ENCODE results near the gene TLR7.

TLR7 gene

DNA sequence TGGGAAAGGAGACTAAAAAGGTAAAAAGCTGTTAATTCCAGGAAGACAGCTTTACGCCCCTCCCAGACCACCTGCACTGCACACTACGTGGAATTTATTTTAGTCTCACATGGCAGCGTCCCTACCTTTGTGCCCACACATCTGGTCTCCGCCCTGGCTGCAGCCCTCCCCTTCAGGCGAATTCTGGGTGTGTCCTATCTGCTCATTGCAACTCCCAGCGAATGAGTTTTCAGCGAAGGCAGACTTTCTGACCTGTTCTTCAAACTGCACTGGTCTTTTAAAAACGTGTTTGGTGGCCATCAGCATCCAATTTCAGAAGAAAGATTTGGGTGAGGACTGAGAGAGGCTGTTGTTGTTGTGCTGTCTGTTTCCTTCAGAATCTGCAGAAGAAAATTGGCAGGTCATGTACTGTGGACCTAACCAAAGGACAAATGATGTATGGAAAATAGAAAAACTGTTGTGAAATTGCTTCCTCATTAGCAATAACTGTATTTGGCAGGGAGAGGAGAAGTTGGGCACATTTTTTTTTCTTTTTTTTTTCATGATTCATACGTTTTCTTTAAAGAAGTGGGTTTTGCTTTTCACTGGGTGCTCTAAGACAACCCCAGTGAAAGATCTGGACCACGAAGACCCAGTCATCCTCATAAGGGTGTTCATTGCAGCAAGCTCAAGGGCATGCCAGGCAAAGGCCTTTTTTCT, 43.7 kb downstream of the TLR7 start:
- no peaks in the 10 kb centered on the region for H3K9me3 ChIP-seq (ENCODE audit: control insufficient read depth in 1 of 2, low read length in 2 of 2)
- H3K36me3 ChIP-seq (ENCODE audit: control insufficient read depth in 1 of 2, insufficient read depth in 2 of 2, low read length in 2 of 2) = no peaks in the 10 kb centered on the region
- H3K27me3 ChIP-seq (ENCODE audit: low read depth, low read length) = no peaks in the 10 kb centered on the region
- no peak overlapping the region for H3K4me3 ChIP-seq (ENCODE audit: low read depth in 1 of 2, low read length in 2 of 2)
- H3K27ac ChIP-seq (ENCODE audit: low read length) = no peak overlapping the region
- no peaks in the 10 kb centered on the region for H3K4me1 ChIP-seq (ENCODE audit: control insufficient read depth in 1 of 2, insufficient read depth in 2 of 2, low read length in 2 of 2)

DNA sequence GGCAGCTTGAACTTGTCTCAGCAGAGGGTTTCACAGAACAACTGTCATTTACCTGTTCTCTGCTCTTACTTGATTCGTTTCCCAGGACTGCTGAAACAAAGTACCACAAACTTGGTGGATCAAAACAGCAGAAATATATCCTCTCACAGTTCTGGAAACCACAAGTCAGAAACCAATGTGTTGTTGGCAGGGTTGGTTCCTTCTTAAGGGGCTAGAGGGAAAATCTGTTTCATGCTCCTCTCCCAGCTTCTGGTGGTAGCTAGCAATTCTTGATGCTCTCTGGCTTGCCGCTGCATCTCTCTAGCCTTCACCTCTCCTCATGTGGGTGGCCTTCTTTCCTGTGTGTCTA, 44.2 kb downstream of the TLR7 start:
- Histone ChIP-seq H3K9me3 (ENCODE audit: control insufficient read depth in 1 of 2, low read length in 2 of 2) (no peaks in the 10 kb centered on the region), H3K4me1 (ENCODE audit: control insufficient read depth in 1 of 2, insufficient read depth in 2 of 2, low read length in 2 of 2) (no peaks in the 10 kb centered on the region), H3K4me3 (ENCODE audit: low read depth in 1 of 2, low read length in 2 of 2) (no peak overlapping the region), H3K27me3 (ENCODE audit: low read depth, low read length) (no peaks in the 10 kb centered on the region), H3K27ac (ENCODE audit: low read length) (no peak overlapping the region), H3K36me3 (ENCODE audit: control insufficient read depth in 1 of 2, insufficient read depth in 2 of 2, low read length in 2 of 2) (no peaks in the 10 kb centered on the region)

DNA sequence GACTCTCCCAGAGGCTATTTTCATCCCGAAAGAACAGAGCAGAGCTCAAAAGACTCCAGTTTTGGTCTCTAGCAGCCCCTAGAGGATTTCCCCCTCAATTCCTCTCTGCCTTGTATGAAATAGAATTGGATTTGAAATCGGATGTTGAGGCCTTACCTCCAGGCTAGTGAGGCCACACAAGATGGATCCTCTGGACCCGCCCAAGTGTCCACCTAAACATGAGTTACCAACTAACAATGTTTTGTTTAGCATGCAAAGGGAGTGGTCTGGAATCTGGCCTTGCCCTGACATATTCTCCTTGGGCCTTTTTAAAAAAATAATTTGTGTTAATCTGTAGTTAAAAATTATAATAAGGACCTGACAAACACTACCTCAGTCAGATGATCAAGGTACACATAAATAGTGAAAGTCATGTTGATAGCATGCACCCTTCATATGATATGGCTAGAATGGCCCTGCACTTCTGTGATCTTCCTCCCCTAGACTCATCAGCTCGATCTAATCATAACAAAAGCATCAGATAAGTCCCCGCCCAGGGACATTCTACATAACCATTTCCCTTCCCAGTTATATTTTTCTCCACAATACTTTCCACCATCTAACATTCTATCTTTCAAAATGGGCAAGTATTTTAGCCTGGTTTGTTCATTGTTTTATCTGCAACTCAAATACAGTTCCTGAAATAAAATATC, 46.1 kb downstream of the TLR7 start:
- no peak overlapping the region for H3K4me3 ChIP-seq (ENCODE audit: low read depth in 1 of 2, low read length in 2 of 2)
- no peaks in the 10 kb centered on the region for H3K36me3 ChIP-seq (ENCODE audit: control insufficient read depth in 1 of 2, insufficient read depth in 2 of 2, low read length in 2 of 2)
- no peaks in the 10 kb centered on the region for H3K27me3 ChIP-seq (ENCODE audit: low read depth, low read length)
- no peaks in the 10 kb centered on the region for H3K4me1 ChIP-seq (ENCODE audit: control insufficient read depth in 1 of 2, insufficient read depth in 2 of 2, low read length in 2 of 2)
- H3K9me3 ChIP-seq (ENCODE audit: control insufficient read depth in 1 of 2, low read length in 2 of 2) = no peaks in the 10 kb centered on the region
- no peak overlapping the region for H3K27ac ChIP-seq (ENCODE audit: low read length)

DNA sequence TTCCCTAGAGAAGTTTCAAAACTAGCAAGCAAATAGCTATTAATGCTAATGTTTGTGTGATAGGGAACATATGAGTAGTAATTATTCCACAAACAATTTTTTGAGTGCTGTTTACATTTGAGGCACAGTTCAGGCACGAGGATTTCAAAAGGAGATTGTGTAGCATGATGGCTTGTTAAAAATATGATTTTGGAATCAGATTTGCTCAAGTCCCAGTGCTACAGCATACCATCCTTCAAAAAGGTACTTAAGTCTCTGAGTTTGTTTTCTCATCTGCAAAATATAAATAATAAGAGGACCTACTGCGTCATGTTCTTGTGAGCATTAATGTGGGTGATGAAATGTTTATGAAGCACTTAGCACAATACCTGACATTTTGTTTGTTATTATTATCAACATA, 50.9 kb downstream of the TLR7 start:
- Histone ChIP-seq H3K9me3 (ENCODE audit: control insufficient read depth in 1 of 2, low read length in 2 of 2) (no peaks in the 10 kb centered on the region), H3K36me3 (ENCODE audit: control insufficient read depth in 1 of 2, insufficient read depth in 2 of 2, low read length in 2 of 2) (no peaks in the 10 kb centered on the region)

DNA sequence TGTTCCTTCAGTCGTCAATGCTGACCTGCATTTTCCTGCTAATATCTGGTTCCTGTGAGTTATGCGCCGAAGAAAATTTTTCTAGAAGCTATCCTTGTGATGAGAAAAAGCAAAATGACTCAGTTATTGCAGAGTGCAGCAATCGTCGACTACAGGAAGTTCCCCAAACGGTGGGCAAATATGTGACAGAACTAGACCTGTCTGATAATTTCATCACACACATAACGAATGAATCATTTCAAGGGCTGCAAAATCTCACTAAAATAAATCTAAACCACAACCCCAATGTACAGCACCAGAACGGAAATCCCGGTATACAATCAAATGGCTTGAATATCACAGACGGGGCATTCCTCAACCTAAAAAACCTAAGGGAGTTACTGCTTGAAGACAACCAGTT, 52.2 kb downstream of the TLR7 start:
- Histone ChIP-seq H3K4me3 (ENCODE audit: low read depth in 1 of 2, low read length in 2 of 2) (no peak overlapping the region), H3K9me3 (ENCODE audit: control insufficient read depth in 1 of 2, low read length in 2 of 2) (no peaks in the 10 kb centered on the region), H3K27me3 (ENCODE audit: low read depth, low read length) (no peaks in the 10 kb centered on the region), H3K27ac (ENCODE audit: low read length) (no peak overlapping the region), H3K4me1 (ENCODE audit: control insufficient read depth in 1 of 2, insufficient read depth in 2 of 2, low read length in 2 of 2) (no peaks in the 10 kb centered on the region), H3K36me3 (ENCODE audit: control insufficient read depth in 1 of 2, insufficient read depth in 2 of 2, low read length in 2 of 2) (no peaks in the 10 kb centered on the region)

More for the DNA sequence above, 50.9 kb downstream of the TLR7 start:
- H3K27ac ChIP-seq (ENCODE audit: low read length) = no peak overlapping the region
- no peaks in the 10 kb centered on the region for H3K27me3 ChIP-seq (ENCODE audit: low read depth, low read length)
- H3K4me1 ChIP-seq (ENCODE audit: control insufficient read depth in 1 of 2, insufficient read depth in 2 of 2, low read length in 2 of 2) = no peaks in the 10 kb centered on the region
- H3K4me3 ChIP-seq (ENCODE audit: low read depth in 1 of 2, low read length in 2 of 2) = no peak overlapping the region

DNA sequence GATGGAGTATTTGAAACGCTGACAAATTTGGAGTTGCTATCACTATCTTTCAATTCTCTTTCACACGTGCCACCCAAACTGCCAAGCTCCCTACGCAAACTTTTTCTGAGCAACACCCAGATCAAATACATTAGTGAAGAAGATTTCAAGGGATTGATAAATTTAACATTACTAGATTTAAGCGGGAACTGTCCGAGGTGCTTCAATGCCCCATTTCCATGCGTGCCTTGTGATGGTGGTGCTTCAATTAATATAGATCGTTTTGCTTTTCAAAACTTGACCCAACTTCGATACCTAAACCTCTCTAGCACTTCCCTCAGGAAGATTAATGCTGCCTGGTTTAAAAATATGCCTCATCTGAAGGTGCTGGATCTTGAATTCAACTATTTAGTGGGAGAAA, 52.7 kb downstream of the TLR7 start:
- Histone ChIP-seq H3K4me3 (ENCODE audit: low read depth in 1 of 2, low read length in 2 of 2) (no peak overlapping the region), H3K27ac (ENCODE audit: low read length) (no peak overlapping the region), H3K27me3 (ENCODE audit: low read depth, low read length) (no peaks in the 10 kb centered on the region), H3K4me1 (ENCODE audit: control insufficient read depth in 1 of 2, insufficient read depth in 2 of 2, low read length in 2 of 2) (no peaks in the 10 kb centered on the region), H3K9me3 (ENCODE audit: control insufficient read depth in 1 of 2, low read length in 2 of 2) (no peaks in the 10 kb centered on the region), H3K36me3 (ENCODE audit: control insufficient read depth in 1 of 2, insufficient read depth in 2 of 2, low read length in 2 of 2) (no peaks in the 10 kb centered on the region)

DNA sequence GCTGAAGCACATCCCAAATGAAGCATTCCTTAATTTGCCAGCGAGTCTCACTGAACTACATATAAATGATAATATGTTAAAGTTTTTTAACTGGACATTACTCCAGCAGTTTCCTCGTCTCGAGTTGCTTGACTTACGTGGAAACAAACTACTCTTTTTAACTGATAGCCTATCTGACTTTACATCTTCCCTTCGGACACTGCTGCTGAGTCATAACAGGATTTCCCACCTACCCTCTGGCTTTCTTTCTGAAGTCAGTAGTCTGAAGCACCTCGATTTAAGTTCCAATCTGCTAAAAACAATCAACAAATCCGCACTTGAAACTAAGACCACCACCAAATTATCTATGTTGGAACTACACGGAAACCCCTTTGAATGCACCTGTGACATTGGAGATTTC, 54.1 kb downstream of the TLR7 start:
- Histone ChIP-seq H3K4me1 (ENCODE audit: control insufficient read depth in 1 of 2, insufficient read depth in 2 of 2, low read length in 2 of 2) (no peaks in the 10 kb centered on the region), H3K9me3 (ENCODE audit: control insufficient read depth in 1 of 2, low read length in 2 of 2) (no peaks in the 10 kb centered on the region), H3K4me3 (ENCODE audit: low read depth in 1 of 2, low read length in 2 of 2) (no peak overlapping the region), H3K36me3 (ENCODE audit: control insufficient read depth in 1 of 2, insufficient read depth in 2 of 2, low read length in 2 of 2) (no peaks in the 10 kb centered on the region), H3K27me3 (ENCODE audit: low read depth, low read length) (no peaks in the 10 kb centered on the region), H3K27ac (ENCODE audit: low read length) (no peak overlapping the region)

DNA sequence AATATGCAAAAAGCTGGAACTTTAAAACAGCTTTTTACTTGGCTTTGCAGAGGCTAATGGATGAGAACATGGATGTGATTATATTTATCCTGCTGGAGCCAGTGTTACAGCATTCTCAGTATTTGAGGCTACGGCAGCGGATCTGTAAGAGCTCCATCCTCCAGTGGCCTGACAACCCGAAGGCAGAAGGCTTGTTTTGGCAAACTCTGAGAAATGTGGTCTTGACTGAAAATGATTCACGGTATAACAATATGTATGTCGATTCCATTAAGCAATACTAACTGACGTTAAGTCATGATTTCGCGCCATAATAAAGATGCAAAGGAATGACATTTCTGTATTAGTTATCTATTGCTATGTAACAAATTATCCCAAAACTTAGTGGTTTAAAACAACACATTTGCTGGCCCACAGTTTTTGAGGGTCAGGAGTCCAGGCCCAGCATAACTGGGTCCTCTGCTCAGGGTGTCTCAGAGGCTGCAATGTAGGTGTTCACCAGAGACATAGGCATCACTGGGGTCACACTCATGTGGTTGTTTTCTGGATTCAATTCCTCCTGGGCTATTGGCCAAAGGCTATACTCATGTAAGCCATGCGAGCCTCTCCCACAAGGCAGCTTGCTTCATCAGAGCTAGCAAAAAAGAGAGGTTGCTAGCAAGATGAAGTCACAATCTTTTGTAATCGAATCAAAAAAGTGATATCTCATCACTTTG, 55.2 kb downstream of the TLR7 start:
- H3K9me3 ChIP-seq (ENCODE audit: control insufficient read depth in 1 of 2, low read length in 2 of 2) = no peaks in the 10 kb centered on the region
- no peaks in the 10 kb centered on the region for H3K36me3 ChIP-seq (ENCODE audit: control insufficient read depth in 1 of 2, insufficient read depth in 2 of 2, low read length in 2 of 2)
- no peaks in the 10 kb centered on the region for H3K4me1 ChIP-seq (ENCODE audit: control insufficient read depth in 1 of 2, insufficient read depth in 2 of 2, low read length in 2 of 2)
- no peak overlapping the region for H3K27ac ChIP-seq (ENCODE audit: low read length)
- no peak overlapping the region for H3K4me3 ChIP-seq (ENCODE audit: low read depth in 1 of 2, low read length in 2 of 2)
- H3K27me3 ChIP-seq (ENCODE audit: low read depth, low read length) = no peaks in the 10 kb centered on the region

DNA sequence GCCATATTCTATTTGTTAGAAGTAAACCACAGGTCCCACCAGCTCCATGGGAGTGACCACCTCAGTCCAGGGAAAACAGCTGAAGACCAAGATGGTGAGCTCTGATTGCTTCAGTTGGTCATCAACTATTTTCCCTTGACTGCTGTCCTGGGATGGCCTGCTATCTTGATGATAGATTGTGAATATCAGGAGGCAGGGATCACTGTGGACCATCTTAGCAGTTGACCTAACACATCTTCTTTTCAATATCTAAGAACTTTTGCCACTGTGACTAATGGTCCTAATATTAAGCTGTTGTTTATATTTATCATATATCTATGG, 55.7 kb downstream of the TLR7 start:
- H3K9me3 ChIP-seq (ENCODE audit: control insufficient read depth in 1 of 2, low read length in 2 of 2) = no peaks in the 10 kb centered on the region
- H3K27ac ChIP-seq (ENCODE audit: low read length) = no peak overlapping the region
- H3K36me3 ChIP-seq (ENCODE audit: control insufficient read depth in 1 of 2, insufficient read depth in 2 of 2, low read length in 2 of 2) = no peaks in the 10 kb centered on the region
- H3K27me3 ChIP-seq (ENCODE audit: low read depth, low read length) = no peaks in the 10 kb centered on the region
- no peak overlapping the region for H3K4me3 ChIP-seq (ENCODE audit: low read depth in 1 of 2, low read length in 2 of 2)
- no peaks in the 10 kb centered on the region for H3K4me1 ChIP-seq (ENCODE audit: control insufficient read depth in 1 of 2, insufficient read depth in 2 of 2, low read length in 2 of 2)

DNA sequence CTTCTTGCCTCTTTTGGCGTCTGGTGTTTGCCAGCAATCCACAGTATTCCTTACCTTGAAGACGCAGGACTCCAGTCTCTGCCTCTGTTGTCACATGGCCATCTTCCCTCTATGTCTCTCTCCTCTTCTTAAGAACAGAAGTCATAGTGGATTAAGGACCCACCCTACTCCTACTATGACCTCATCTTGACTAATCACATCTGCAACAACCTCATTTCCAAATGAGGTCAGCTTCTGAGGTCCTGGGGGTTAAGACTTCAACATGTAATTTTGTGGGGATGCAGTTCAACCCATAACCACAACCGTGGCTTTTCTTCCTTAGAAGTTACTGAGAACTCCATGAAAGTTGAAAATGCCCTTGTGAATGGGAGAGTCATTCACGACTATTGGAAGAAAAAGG, 62.8 kb downstream of the TLR7 start:
- Histone ChIP-seq H3K9me3 (ENCODE audit: control insufficient read depth in 1 of 2, low read length in 2 of 2) (no peaks in the 10 kb centered on the region), H3K4me1 (ENCODE audit: control insufficient read depth in 1 of 2, insufficient read depth in 2 of 2, low read length in 2 of 2) (no peaks in the 10 kb centered on the region), H3K36me3 (ENCODE audit: control insufficient read depth in 1 of 2, insufficient read depth in 2 of 2, low read length in 2 of 2) (no peaks in the 10 kb centered on the region), H3K27me3 (ENCODE audit: low read depth, low read length) (no peaks in the 10 kb centered on the region), H3K4me3 (ENCODE audit: low read depth in 1 of 2, low read length in 2 of 2) (no peak overlapping the region), H3K27ac (ENCODE audit: low read length) (no peak overlapping the region)

DNA sequence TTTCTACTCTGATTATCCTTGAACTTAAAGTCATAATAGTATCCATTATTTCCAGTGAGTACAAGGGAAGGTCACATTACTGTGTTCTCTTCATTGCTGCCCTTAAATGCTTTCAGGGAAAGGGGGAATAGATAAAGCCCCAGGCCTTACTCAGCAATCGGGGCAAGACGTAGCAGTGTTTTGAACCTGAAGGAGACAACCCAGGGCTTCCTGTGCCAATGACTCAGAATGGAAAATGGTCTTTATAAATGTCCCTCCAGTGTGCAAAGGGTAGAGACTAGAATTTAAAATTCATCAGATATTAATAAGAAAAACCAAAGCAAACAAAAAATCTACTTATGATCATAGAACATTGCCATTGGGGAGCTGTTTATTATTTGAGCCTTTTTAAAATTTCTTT, 63.3 kb downstream of the TLR7 start:
- Histone ChIP-seq H3K36me3 (ENCODE audit: control insufficient read depth in 1 of 2, insufficient read depth in 2 of 2, low read length in 2 of 2) (no peaks in the 10 kb centered on the region), H3K27me3 (ENCODE audit: low read depth, low read length) (no peaks in the 10 kb centered on the region), H3K4me3 (ENCODE audit: low read depth in 1 of 2, low read length in 2 of 2) (no peak overlapping the region), H3K4me1 (ENCODE audit: control insufficient read depth in 1 of 2, insufficient read depth in 2 of 2, low read length in 2 of 2) (no peaks in the 10 kb centered on the region), H3K27ac (ENCODE audit: low read length) (no peak overlapping the region), H3K9me3 (ENCODE audit: control insufficient read depth in 1 of 2, low read length in 2 of 2) (no peaks in the 10 kb centered on the region)
